H1 (cell line): ENCODE results near the gene CADM2.

Experiments used
- ATF3 ChIP-seq: IDR thresholded peaks from 2 replicates; pipeline ENCODE4 v1.6.1; 2011; ENCODE audit warnings: low read depth, mild to moderate bottlenecking, low read length; ENCODE audit not compliant: insufficient read depth
- RAD21 ChIP-seq, 2 experiments: IDR thresholded peaks in 1 of 2; conservative IDR thresholded peaks in 1 of 2; 2 replicates each; pipeline ENCODE4 v1.6.1; 2011; ENCODE audit warnings: low read depth in 2 of 2, low read length in 2 of 2, improper control_type of control experiment in 1 of 2, inconsistent platforms in 1 of 2, mild to moderate bottlenecking in 1 of 2, moderate library complexity in 1 of 2
- RFX5 ChIP-seq: IDR thresholded peaks from 2 replicates; pipeline ENCODE4 v1.6.1; 2011; ENCODE audit warnings: low read depth, low read length, improper control_type of control experiment, borderline replicate concordance
- TBP ChIP-seq: IDR thresholded peaks from 2 replicates; pipeline ENCODE4 v1.6.1; 2011; ENCODE audit warnings: low read depth, low read length, improper control_type of control experiment
- TF ChIP-seq, protein P1 (sequence below), 3 experiments: IDR thresholded peaks; 1 replicate in 2 of 3; 2 replicates in 1 of 3; pipeline versions ENCODE4 v1.5.1 to v1.6.1; 2011; ENCODE audit warnings: low read length in 3 of 3, mild to moderate bottlenecking in 3 of 3, inconsistent platforms in 2 of 3, low read depth in 1 of 3, moderate library complexity in 1 of 3; ENCODE audit not compliant: insufficient read depth in 1 of 3; ENCODE audit errors: control extremely low read depth in 1 of 3

DNA sequence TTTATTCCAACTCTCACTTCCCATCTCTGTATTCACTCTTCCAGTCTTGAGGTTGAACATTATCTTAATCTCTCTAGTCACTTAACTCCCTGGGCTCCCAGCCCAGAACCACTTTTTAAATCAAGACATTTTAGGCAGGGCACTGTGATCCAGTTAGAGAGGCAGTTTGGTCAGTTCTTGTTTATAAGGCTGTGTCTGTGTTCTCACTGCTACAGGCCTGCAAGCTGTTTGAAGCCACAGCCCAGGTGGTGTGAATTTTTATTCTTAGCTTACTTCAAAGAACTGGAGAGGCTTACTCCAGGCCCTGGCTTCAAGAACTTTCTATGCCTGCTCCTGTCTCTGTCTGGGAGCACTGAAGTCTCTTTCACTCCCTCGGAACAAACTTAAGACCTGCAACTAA lies 906.1 kb downstream of the CADM2 start:
- TF ChIP-seq TBP: no peak
- TF ChIP-seq, protein P1, sequence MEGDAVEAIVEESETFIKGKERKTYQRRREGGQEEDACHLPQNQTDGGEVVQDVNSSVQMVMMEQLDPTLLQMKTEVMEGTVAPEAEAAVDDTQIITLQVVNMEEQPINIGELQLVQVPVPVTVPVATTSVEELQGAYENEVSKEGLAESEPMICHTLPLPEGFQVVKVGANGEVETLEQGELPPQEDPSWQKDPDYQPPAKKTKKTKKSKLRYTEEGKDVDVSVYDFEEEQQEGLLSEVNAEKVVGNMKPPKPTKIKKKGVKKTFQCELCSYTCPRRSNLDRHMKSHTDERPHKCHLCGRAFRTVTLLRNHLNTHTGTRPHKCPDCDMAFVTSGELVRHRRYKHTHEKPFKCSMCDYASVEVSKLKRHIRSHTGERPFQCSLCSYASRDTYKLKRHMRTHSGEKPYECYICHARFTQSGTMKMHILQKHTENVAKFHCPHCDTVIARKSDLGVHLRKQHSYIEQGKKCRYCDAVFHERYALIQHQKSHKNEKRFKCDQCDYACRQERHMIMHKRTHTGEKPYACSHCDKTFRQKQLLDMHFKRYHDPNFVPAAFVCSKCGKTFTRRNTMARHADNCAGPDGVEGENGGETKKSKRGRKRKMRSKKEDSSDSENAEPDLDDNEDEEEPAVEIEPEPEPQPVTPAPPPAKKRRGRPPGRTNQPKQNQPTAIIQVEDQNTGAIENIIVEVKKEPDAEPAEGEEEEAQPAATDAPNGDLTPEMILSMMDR (IDR thresholded peaks at IDR 0.05; ENCODE audit: control extremely low read depth in 1 of 3, insufficient read depth in 1 of 3, low read depth in 1 of 3, low read length in 3 of 3): no peak
- no peak for TF ChIP-seq ATF3
- no peak for TF ChIP-seq RAD21 (IDR thresholded peaks at IDR 0.05 in 1 of 2, conservative IDR thresholded peaks at IDR 0.05 in 1 of 2; ENCODE audit: low read depth in 2 of 2, low read length in 2 of 2)
- TF ChIP-seq RFX5: no peak
